GM18951 (cell line): ENCODE data around the gene LMBR1.
"Not testable (repeated sequence)": the region's sequence is repeated elsewhere in the genome, so short reads cannot be mapped to it uniquely, and the experiment has no call there.

ENCODE experiments used
- POLR2A ChIP-seq: IDR thresholded peaks from 4 replicates; pipeline ENCODE4 v1.6.1; 2011; ENCODE audit warnings: mild to moderate bottlenecking; ENCODE audit not compliant: insufficient read length, insufficient read depth; ENCODE audit errors: extremely low read depth
- in situ Hi-C: fragments of 300-500 bp; cut with MboI; formaldehyde crosslinking; loops from one replicate; pipeline ENCODE4 v1.12.0; 2022; ENCODE audit warnings: low sequenced_read_pairs, mixed read lengths, inconsistent platforms; ENCODE audit not compliant: unreplicated experiment

Gene LMBR1, protein sequence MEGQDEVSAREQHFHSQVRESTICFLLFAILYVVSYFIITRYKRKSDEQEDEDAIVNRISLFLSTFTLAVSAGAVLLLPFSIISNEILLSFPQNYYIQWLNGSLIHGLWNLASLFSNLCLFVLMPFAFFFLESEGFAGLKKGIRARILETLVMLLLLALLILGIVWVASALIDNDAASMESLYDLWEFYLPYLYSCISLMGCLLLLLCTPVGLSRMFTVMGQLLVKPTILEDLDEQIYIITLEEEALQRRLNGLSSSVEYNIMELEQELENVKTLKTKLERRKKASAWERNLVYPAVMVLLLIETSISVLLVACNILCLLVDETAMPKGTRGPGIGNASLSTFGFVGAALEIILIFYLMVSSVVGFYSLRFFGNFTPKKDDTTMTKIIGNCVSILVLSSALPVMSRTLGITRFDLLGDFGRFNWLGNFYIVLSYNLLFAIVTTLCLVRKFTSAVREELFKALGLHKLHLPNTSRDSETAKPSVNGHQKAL

DNA sequence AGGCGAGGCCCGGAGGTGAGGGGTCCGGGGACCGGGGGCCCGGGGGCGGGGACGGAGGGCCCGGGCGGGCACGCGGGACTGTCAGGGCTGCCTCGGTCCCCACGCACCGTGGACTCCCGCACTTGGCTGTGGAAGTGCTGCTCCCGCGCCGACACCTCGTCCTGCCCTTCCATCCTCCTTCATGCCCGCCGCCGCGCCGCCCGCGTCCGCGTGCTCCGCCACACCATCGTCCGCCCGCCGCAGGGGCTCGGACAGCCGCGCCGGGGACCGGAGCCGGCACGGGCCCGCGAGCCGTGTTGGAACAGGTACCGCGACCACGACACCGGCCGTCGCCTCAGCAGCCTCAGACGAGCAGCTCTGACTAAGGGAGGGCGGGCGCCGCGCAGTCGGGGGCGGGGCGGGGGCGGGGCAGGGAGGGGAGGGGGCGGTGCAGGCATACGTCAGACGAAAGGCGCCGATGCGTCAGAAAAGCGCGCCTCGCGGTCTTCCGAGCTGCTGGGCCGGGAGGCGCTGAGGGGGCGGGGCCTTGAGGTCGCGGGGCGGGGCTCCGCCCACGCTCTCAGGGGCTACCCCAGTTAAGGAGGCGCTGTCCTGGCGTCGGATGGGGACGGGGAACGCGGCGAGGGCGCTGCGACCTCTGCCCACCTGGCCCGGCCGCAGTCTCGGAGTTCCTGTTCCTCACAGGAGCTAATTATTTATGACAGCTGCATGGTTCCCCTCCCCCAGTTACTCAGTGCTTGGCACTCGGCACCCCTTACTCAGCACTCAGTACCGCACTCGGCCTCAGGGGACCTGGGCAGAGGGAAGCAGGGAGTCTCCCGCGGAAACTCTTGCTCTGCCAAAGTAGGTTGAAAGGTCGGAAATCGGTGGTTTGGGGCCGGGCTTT, at the start of gene LMBR1:
Gene LMBR1 (minus strand): TSS at position 363 of the 886 bp plus-strand sequence. CDS start 190 bp downstream, at position 173.
- in situ Hi-C loops: no loop called here

DNA sequence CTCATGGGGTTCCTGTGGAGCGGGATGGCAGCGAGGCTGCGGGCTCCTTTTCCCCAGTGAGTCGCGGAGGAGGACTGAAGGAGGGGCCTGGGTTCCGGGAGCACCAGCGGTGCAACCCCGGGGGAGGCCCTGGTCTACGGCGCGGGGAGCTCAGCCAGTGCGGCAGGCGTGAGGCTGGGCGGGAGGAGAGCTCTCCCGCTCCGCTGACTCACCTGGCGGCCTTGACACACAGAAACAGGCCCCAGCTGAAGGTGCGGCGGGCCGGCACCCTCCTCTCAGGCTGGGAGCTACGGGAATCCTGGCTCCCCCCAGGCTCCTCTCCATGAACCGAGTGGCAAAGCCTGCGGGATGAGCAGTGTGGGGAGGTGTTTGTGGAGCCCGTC, 49.7 kb upstream of the LMBR1 start:
- in situ Hi-C loops: no loop called here
- TF ChIP-seq POLR2A: no peak

More for the DNA sequence above, at the start of gene LMBR1:
- peak; percentile 88 for TF ChIP-seq POLR2A

DNA sequence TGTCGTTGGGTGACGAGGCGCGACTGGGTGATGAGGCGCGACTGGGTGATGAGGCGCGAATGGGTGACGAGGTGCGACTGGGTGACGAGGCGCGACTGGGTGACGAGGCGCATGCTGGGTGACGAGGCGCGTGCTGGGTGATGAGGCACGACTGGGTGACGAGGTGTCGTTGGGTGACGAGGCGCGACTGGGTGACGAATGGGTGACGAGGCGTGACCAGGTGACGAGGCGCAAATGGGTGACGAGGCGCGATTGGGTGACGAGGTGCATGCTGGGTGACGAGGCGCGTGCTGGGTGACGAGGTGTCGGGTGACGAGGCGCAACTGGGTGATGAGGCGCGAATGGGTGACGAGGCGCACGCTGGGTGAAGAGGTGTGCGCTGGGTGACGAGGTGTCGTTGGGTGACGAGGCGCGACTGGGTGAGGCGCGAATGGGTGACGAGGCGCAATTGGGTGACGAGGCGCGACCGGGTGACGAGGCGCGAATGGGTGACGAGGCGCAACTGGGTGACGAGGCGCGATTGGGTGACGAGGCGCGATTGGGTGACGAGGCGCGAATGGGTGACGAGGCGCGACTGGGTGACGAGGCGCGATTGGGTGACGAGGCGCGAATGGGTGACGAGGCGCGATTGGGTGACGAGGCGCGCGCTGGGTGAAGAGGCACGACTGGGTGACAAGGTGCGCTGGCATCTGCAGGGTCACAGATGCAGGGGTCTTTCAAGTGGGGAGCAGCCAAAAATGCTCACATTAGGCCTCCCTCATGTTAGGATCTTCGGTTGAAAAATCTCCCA, 48.6 kb upstream of the LMBR1 start:
- in situ Hi-C loops: no loop called here

DNA sequence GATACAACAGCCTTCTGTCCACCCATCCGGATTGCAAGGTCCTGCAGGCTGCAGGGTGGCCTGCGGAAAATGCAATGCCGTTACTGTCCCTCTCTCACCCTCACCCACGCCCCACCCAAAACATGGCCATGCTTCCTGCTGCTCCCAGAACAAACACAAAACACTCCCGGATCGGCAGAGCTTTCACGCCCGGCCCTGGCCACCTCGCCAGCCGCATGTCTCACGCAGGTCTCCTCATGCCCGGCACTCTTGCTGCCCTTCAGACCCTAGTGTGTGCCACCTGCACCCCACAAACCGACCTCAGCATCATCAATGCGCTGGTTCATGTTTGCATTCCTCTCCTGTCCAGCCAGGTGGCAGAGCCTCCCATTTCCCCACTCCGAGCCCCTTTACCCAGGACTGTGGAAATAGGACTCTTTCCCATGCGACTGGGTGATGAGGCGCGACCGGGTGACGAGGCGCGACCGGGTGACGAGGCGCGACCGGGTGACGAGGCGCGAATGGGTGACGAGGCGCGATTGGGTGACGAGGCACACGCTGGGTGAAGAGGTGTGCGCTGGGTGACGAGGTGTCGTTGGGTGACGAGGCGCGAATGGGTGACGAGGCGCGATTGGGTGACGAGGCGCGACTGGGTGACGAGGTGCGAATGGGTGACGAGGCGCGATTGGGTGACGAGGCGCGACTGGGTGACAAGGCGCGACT, 47.6 kb upstream of the LMBR1 start:
- in situ Hi-C loops: no loop called here
- TF ChIP-seq POLR2A: no peak

More for the DNA sequence above, 48.6 kb upstream of the LMBR1 start:
- TF ChIP-seq POLR2A: no peak

DNA sequence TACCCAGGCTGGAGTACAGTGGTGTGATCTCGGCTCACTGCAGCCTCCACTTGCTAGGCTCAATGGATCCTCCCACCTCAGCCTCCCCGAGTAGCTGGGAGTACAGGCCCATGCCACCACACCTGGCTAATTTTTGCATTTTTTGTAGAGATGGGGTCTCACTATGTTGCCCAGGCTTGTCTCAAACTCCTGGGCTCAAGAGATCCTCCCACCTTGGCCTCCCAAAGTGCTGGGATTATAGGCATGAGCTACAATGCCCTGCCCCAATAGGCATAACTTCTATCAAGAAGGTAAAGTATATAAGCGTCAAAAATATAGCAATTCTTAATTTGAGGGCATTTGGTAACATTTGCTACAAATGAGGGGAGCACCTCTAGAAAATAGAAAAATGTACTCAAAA, 43.8 kb upstream of the LMBR1 start:
- in situ Hi-C loops: not testable (repeated sequence)

DNA sequence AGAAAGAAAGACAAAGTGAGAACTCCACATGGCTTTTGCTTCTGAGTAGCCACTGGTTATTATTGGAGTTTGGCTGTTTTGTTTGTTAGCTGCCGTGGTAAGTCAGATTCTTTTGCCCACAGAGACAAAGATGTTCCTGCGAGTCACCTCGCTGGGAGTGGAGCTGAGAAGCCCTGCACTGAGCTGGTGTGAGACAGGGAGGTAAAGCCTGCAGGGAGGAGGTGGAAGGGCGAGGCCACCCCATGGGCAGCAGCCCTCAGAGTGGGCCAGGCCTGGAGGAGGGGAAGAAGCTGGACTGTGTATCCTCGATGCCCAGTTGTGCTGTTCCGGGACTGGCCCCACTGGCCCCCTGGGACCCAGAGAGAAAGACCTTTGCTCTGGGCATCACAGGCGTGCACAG, 42.3 kb upstream of the LMBR1 start:
- TF ChIP-seq POLR2A: no peak
- in situ Hi-C loops: no loop called here

DNA sequence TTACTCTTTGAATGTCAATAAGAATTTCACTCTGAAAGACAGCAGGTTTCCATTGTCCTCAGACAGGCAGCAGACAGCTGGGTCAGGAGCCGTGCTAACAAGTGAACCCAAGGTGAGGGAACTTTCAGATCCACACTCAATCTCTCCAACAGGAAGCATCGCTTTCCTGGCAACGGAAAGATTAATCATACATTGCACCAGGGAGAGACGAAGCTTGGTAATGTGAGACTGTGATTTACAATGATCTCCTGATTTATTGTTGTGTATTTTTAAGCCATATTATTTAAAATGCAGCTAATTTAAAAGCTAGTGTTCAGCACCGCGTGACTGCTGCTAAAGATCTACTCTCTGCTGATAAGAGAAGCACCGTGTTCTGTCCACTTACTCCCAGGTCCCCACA, 39.0 kb upstream of the LMBR1 start:
- TF ChIP-seq POLR2A: no peak
- in situ Hi-C loops: no loop called here

DNA sequence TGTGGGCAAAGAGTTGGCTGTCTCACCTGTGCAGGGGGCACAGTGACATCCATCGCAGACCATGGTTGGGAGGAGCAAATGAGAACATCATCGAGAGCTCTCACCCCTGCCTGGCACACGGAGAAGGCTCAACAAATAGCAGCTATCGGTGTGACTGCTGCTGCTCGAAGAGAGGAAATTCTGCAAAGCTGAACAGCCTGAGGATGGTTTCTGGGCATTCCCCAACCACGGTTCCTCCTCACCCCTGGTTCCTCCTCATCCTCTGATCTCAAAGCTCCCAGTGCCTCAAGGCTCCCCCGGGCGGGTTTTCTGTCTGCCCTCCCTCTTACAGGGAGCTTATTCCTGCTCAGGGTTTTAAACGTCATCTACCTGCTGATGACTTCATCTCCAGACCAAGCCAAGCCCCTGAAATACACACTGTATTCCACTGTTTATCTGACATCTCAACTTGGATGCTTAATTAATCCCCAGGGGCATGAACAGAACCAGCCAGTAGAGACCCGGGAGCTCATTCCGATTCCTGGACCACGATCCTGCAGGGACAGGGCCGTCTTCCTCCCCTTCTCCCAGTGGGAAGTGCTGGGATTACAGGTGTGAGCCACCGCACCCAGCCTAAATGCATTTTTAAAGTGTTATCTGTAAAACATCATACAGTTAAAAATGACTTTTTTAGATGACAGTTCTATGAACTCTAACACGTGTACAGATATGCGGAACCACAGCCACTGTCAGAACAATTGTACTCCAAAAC, 37.0 kb upstream of the LMBR1 start:
- in situ Hi-C loops: no loop called here
- no peak for TF ChIP-seq POLR2A

DNA sequence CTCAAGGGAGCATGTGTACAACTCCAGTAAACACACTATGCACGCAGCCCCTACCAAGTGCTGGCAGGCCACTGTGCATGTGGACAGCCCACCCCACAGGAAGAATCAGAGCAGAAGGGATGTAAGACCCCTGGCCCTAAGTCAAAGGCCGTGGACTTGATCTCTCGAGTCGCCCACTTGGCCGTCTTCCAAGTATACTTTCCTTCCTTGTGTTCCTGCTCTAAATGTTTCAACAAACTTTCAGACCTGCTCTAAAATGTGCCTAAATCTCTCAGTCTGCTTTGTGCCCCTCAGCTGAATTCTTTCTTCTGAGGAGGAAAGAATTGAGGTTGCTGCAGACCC, 35.4 kb upstream of the LMBR1 start:
- no peak for TF ChIP-seq POLR2A
- in situ Hi-C loops: no loop called here

DNA sequence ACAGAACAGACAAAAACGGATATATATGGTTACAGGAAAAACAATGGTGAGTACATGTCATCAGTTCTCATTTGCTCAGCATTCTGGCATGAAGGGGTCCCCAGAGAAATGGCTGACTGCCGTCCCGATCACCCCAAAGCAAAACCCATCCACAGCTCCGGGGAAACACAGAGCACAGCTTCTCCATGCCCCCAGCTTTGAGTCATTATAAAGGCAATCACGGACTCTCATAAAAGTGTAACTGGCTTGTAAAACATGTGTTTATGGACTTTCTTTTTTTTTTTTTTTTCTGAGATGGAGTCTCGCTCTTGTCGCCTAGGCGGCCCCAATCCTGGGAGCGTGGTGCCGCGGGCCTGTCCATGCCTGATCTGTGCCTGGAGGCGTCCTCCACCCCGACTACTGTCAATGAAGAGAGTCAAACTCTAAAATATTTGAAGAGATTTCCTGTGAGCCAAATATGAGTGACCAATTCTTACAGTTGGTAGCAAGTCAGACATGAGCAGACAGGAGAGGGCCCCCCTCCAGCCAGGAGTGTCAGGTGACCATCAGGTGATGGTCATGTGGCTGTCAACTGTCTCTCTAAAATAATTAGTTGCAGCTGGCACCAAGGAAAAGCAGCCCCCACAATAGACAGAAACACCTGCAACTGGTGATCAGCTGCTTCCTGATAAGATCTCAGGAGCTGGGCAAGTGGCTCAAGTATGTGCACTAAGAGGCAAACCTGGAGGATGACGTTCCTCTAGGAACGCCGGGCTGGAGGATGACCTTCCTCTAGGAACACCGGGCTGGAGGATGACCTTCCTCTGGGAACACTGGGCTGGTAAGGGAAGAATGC, 34.8 kb upstream of the LMBR1 start:
- in situ Hi-C loops: no loop called here
- TF ChIP-seq POLR2A: no peak

DNA sequence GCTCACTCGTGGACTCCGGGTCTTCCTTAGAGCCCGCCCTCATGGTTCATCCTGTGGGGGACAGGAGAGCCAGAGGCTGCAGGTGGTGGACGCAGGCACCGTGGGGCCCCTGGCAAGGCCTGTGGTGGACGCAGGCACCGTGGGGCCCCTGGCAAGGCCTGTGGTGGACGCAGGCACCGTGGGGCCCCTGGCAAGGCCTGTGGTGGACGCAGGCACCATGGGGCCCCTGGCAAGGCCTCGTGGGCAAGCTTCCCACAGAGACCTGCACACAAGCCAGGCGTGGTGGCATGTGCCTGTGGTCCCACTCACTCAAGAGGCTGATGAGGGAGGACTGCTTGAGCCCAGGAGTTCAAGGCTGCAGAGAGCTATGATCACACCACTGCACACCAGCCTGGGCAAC, 32.8 kb upstream of the LMBR1 start:
- in situ Hi-C loops: not testable (repeated sequence)

DNA sequence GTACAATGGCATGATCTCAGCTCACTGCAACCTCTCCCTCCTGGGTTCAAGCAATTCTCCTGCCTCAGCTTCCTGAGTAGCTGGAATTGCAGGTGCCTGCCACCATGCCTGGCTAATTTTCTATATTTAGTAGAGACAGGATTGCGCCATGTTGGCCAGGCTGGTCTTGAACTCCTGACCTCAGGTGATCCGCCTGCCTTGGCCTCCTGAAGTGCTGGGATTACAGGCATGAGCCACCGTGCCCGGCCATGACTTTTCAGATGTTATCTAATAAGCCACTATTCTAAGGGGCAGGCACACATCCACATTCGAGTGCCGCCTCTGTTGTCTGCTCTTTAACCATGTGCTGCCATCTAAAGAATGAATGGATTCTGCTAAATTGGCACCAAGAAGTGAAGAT, 29.3 kb upstream of the LMBR1 start:
- in situ Hi-C loops: not testable (repeated sequence)

DNA sequence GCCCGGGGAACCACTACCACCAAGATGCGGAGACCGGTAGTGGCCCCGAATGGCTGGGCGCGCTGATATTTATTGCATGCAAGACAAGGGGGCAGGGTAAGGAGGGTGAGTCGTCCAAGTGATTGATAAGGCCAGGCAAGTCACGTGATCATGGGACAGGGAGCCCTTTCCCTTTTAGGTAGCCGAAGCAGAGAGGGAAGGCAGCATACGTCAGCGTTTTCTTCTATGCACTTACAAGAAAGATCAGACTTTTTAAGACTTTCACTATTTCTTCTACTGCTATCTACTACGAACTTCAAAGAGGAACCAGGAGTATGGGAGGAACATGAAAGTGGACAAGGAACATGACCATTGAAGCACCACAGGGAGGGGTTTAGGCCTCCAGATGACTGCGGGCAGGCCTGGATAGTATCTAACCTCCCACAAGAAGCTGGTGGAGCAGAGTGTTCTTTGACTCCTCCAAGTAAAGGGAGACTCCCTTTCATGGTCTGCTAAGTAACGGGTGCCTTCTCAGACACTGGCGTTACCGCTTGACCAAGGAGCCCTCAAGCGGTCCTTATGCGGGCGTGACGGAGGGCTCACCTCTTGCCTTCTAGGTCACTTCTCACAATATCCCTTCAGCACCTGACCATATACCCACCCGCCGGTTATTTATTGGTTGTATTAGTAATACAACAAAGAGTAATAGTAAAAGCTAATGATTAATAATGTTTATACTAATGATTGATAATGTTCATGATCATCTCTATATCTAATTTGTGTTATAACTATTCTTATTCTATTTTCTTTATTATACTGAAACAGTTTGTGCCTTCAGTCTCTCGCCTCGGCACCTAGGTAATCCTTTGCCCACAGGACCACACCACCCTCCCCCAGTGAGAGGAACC, 27.7 kb upstream of the LMBR1 start:
- in situ Hi-C loops: not testable (repeated sequence)
